ENCODE data around the gene RBPMS2. TPM values are rescaled to one million over a fixed set of nuclear protein-coding genes. Genes with fewer than 3 reads are reported as not detected.

RBPMS2 gene
- total RNA-seq, 4 donors from 2014 or later = 27.2 to 64.1 (median 45.4) TPM

DNA sequence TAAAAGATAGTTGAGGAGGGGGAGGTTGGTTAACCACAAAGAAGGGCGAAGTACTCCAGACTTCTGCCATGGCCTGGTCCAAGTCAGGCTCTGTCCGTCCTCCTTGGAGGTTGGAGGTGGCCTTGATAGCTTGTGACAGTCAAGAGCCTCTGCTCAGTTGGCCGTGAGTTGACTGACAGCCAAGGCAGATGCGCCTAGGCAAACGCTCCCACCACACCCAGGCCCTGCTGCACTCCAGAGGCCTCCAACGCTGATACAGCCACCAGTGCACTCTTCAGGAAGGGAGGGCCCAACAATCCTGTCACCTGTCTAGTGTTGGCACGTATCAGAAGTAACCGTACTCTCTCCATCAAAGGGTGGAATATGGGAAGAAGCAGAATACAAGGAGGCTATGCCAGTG lies 9.3 kb downstream of the RBPMS2 start:
- Histone ChIP-seq H3K9me3 (no peaks in the 10 kb centered on the region), H3K27me3 (no peaks in the 10 kb centered on the region), H3K36me3 (no peaks in the 10 kb centered on the region), H3K4me1 (peaks cover 30 to 88% (median 75%) of the 10 kb centered on the region in 4 donors), H3K4me3 (no peak overlapping the region), H3K27ac (replicated peaks in 1 of 4) (peak overlapping the region in 3 of 4 donors; percentile 43 to 80 (median 52))
- WGBS = 76% methylated on average over 6 of the region's 8 CpGs
- intact Hi-C loops (cut with DNase I) = no loop called here
- no peak for TF ChIP-seq POLR2AphosphoS5 (IDR thresholded peaks at IDR 0.05)
- TF ChIP-seq POLR2A (IDR thresholded peaks at IDR 0.05; ENCODE audit: low read depth) = no peak
- TF ChIP-seq, protein P1, sequence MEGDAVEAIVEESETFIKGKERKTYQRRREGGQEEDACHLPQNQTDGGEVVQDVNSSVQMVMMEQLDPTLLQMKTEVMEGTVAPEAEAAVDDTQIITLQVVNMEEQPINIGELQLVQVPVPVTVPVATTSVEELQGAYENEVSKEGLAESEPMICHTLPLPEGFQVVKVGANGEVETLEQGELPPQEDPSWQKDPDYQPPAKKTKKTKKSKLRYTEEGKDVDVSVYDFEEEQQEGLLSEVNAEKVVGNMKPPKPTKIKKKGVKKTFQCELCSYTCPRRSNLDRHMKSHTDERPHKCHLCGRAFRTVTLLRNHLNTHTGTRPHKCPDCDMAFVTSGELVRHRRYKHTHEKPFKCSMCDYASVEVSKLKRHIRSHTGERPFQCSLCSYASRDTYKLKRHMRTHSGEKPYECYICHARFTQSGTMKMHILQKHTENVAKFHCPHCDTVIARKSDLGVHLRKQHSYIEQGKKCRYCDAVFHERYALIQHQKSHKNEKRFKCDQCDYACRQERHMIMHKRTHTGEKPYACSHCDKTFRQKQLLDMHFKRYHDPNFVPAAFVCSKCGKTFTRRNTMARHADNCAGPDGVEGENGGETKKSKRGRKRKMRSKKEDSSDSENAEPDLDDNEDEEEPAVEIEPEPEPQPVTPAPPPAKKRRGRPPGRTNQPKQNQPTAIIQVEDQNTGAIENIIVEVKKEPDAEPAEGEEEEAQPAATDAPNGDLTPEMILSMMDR (IDR thresholded peaks at IDR 0.05) = no peak
- no peak for TF ChIP-seq EP300 (IDR thresholded peaks at IDR 0.05)
- no peak for DNase-seq (ENCODE audit: extremely low spot score)

DNA sequence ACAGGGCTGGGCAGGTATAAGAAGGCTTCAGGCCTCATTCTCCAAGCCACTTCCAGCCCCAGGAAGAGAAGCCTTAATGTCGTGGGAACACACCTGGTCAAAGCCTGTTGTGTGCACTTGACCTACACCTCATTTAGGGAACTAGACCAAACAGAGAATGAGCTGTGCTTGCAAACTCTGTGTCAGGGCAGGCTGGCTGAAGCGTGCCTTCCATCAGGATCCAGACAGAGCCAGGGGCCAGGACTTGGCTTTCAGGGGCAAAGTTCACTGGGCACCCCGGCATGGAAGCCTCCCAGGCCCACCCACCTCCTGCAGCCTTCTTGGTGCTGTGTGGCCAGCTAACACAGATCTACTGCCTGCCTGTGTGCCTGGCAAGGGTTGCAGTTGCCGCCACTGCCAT lies 11.5 kb downstream of the RBPMS2 start:
- intact Hi-C loops (cut with DNase I) = no loop called here

DNA sequence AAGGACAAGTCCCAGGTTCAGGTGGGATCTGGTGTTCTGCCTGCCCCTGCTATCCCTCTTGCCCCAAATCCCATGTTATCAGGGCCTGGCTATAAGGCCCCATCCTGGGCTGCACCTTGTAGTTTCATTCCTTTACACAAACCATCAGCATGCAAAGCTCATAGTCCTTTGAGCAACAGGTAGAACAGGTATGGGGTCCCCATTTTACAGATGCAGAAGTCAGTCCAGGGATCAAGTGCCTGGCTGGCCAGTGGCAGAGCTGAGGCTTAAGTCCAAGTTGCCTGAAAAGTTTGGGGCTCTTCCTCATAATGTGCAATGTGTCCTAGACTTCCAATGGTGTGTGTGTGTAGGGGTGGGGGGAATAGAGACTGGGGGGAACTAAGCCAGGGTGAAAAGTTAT lies 11.9 kb downstream of the RBPMS2 start:
- H3K4me3 ChIP-seq = no peak overlapping the region
- intact Hi-C loops (cut with DNase I) = no loop called here
- DNase-seq (ENCODE audit: extremely low spot score) = no peak
- peak overlapping the region; percentile 77 to 80 (median 79) for H3K27ac ChIP-seq (replicated peaks in 1 of 4)
- no peaks in the 10 kb centered on the region for H3K9me3 ChIP-seq
- no peaks in the 10 kb centered on the region for H3K36me3 ChIP-seq
- TF ChIP-seq EP300 (IDR thresholded peaks at IDR 0.05) = no peak
- no peak for TF ChIP-seq POLR2A (IDR thresholded peaks at IDR 0.05; ENCODE audit: low read depth)
- TF ChIP-seq, protein P1 (IDR thresholded peaks at IDR 0.05) = no peak
- TF ChIP-seq POLR2AphosphoS5 (IDR thresholded peaks at IDR 0.05) = no peak
- H3K4me1 ChIP-seq = peaks cover 42 to 98% (median 88%) of the 10 kb centered on the region in 4 donors
- no peaks in the 10 kb centered on the region for H3K27me3 ChIP-seq

More for the DNA sequence above, 11.5 kb downstream of the RBPMS2 start:
- Histone ChIP-seq H3K27me3 (no peaks in the 10 kb centered on the region), H3K27ac (replicated peaks in 1 of 4) (peak overlapping the region; percentile 77 to 80 (median 79)), H3K4me3 (no peak overlapping the region), H3K9me3 (no peaks in the 10 kb centered on the region), H3K36me3 (no peaks in the 10 kb centered on the region), H3K4me1 (peaks cover 40 to 98% (median 86%) of the 10 kb centered on the region in 4 donors)
- WGBS = 83% methylated on average over 4 of the region's 4 CpGs
- TF ChIP-seq, protein P1 (IDR thresholded peaks at IDR 0.05) = no peak
- TF ChIP-seq EP300 (IDR thresholded peaks at IDR 0.05) = no peak
- no peak for TF ChIP-seq POLR2AphosphoS5 (IDR thresholded peaks at IDR 0.05)
- no peak for TF ChIP-seq POLR2A (IDR thresholded peaks at IDR 0.05; ENCODE audit: low read depth)
- DNase-seq (ENCODE audit: extremely low spot score) = no peak

DNA sequence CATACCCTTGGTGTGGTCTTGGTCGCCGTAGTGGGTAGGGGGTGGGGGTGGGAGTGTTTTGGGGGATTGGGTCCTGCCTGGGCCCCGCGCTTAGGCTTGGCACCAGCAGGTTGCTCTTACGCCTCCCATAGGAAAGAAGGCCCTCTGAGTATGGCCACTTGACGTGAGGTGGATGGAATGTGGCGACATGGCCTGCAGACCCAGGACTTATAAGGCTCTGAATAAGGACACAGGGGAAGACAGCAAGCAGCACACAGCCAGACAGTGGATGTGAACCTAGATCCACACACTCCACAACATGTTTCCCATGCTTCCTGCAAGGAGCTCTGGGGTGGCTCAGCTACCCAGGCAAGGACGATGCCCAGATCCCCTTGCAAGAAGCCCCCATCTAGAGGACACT lies 12.4 kb downstream of the RBPMS2 start:
- DNase-seq (ENCODE audit: extremely low spot score) = no peak
- intact Hi-C loops (cut with DNase I) = no loop called here
- WGBS = 94% methylated on average over 6 of the region's 8 CpGs
- no peak overlapping the region for H3K4me3 ChIP-seq
- H3K27ac ChIP-seq (replicated peaks in 1 of 4) = peak overlapping the region; percentile 77 to 80 (median 79)
- H3K27me3 ChIP-seq = no peaks in the 10 kb centered on the region
- H3K4me1 ChIP-seq = peaks cover 45 to 98% (median 88%) of the 10 kb centered on the region in 4 donors
- H3K9me3 ChIP-seq = no peaks in the 10 kb centered on the region
- no peaks in the 10 kb centered on the region for H3K36me3 ChIP-seq
- TF ChIP-seq POLR2AphosphoS5 (IDR thresholded peaks at IDR 0.05) (peak; percentile 39 to 45), POLR2A (IDR thresholded peaks at IDR 0.05; ENCODE audit: low read depth) (no peak)

DNA sequence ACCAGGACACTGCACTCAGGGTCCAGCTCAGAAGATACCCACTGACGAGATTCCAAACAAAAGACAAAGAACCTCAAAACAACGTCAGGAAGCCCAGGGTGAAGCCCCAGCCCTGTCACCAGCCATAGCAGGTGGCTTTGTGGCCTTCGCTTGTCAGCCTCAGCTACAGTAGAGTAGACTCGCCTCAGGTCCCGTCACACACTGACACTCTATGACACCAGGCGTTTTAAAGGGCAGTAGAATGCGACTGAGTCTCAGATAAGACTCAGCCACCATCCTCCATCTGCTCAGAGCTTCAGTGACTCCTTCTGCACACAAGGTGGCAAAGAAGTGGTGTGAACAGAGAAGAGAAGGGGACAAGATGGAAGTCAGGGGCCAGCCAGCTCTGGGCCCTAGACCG lies 12.8 kb downstream of the RBPMS2 start:
- H3K36me3 ChIP-seq = no peaks in the 10 kb centered on the region
- intact Hi-C loops (cut with DNase I) = no loop called here
- TF ChIP-seq EP300 (IDR thresholded peaks at IDR 0.05) (no peak), POLR2AphosphoS5 (IDR thresholded peaks at IDR 0.05) (no peak), POLR2A (IDR thresholded peaks at IDR 0.05; ENCODE audit: low read depth) (no peak)
- TF ChIP-seq, protein P1 (IDR thresholded peaks at IDR 0.05) = no peak
- no peaks in the 10 kb centered on the region for H3K27me3 ChIP-seq
- H3K9me3 ChIP-seq = no peaks in the 10 kb centered on the region
- peaks cover 45 to 98% (median 88%) of the 10 kb centered on the region in 4 donors for H3K4me1 ChIP-seq
- 91% methylated on average over 8 of the region's 8 CpGs for WGBS
- no peak overlapping the region for H3K4me3 ChIP-seq
- H3K27ac ChIP-seq (replicated peaks in 1 of 4) = peak overlapping the region; percentile 77 to 80 (median 79)
- DNase-seq (ENCODE audit: extremely low spot score) = no peak

All from esophagus muscularis mucosa (tissue), 4 donors.